ENCODE data around the gene RNF149. TPM values are rescaled to one million over a fixed set of nuclear protein-coding genes. Genes with fewer than 3 reads are reported as not detected.
A peak's percentile ranks its signal among the peaks of the same experiment; 100 is the strongest.

RNF149 gene
- total RNA-seq, 1 donor from 2014 or later = 35.0 TPM

DNA sequence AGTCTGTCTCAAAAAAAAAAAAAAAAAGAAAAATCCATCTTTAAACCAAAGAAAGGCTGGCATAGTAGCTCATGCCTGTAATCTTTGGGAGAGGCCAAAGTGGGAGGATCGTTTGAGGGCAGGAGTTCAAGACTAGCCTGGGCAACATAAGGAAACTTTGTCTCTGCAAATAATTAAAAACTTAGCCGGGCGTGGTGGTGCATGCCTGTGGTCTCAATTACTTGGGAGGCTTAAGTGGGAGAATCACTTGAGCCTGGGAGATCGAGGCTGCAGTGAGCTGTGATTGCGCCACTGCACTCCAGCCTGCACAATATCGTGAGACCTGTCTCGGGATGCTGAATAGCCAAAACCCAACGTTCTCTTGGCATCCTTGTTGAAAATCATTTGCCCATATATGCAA, 49.7 kb downstream of the RNF149 start:
- Mint-ChIP-seq H3K36me3 (peaks cover 32% of the 10 kb centered on the region), H3K4me3 (no peak overlapping the region), H3K27me3 (ENCODE audit: insufficient read depth, low read depth) (peaks cover 2% of the 10 kb centered on the region), H3K27ac (no peak overlapping the region), H3K9me3 (peaks cover 2% of the 10 kb centered on the region), H3K4me1 (peaks cover 10% of the 10 kb centered on the region)
- H3K79me2 ChIP-seq (ENCODE audit: low read depth) = peaks cover 34% of the 10 kb centered on the region
- H3K9me3 ChIP-seq (ENCODE audit: low read depth) = no peaks in the 10 kb centered on the region
- no peak overlapping the region for H2AFZ ChIP-seq (replicated peaks)
- no peaks in the 10 kb centered on the region for H3K36me3 ChIP-seq
- peaks cover 12% of the 10 kb centered on the region for H4K20me1 ChIP-seq (ENCODE audit: low read depth)
- H3K27ac ChIP-seq = no peak overlapping the region
- TF ChIP-seq EZH2 (IDR thresholded peaks at IDR 0.05) (no peak), EZH2phosphoT487 (IDR thresholded peaks at IDR 0.05) (no peak)
- TF ChIP-seq, protein P1, sequence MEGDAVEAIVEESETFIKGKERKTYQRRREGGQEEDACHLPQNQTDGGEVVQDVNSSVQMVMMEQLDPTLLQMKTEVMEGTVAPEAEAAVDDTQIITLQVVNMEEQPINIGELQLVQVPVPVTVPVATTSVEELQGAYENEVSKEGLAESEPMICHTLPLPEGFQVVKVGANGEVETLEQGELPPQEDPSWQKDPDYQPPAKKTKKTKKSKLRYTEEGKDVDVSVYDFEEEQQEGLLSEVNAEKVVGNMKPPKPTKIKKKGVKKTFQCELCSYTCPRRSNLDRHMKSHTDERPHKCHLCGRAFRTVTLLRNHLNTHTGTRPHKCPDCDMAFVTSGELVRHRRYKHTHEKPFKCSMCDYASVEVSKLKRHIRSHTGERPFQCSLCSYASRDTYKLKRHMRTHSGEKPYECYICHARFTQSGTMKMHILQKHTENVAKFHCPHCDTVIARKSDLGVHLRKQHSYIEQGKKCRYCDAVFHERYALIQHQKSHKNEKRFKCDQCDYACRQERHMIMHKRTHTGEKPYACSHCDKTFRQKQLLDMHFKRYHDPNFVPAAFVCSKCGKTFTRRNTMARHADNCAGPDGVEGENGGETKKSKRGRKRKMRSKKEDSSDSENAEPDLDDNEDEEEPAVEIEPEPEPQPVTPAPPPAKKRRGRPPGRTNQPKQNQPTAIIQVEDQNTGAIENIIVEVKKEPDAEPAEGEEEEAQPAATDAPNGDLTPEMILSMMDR (IDR thresholded peaks at IDR 0.05) = no peak
- H3K9ac ChIP-seq = no peak overlapping the region
- H3K4me1 ChIP-seq = peaks cover 5% of the 10 kb centered on the region
- no peak for DNase-seq (ENCODE audit: low spot score)
- H3F3A ChIP-seq (ENCODE audit: low read depth) = no peaks in the 10 kb centered on the region
- H3K4me3 ChIP-seq = no peak overlapping the region
- H3K27me3 ChIP-seq = no peaks in the 10 kb centered on the region
- H3K4me2 ChIP-seq = no peak overlapping the region

DNA sequence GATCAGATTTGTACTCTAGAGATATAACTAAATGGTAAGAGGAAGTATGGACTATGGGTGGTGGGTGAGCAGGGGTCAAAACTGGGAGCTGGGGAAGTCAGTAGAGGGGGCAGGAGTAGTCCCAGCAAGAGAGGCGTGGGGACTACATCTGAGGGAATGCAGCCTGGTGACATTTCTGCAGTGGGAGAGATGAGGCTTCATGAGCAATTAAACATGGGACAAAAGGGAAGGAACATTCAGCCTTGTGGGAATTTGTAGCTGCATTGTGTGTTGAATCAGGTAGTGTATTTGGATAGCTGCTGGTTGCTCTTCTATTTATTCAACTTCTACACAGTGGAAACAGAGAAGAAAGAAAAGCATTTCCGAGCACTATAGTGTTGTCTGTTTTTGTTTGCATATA, 52.2 kb downstream of the RNF149 start:
- DNase-seq (ENCODE audit: low spot score) = no peak
- no peak overlapping the region for H3K4me2 ChIP-seq
- H3K4me3 ChIP-seq = no peak overlapping the region
- H3F3A ChIP-seq (ENCODE audit: low read depth) = peaks cover 13% of the 10 kb centered on the region
- H3K9ac ChIP-seq = no peak overlapping the region
- peaks cover 42% of the 10 kb centered on the region for H3K79me2 ChIP-seq (ENCODE audit: low read depth)
- H2AFZ ChIP-seq (replicated peaks) = no peak overlapping the region
- Mint-ChIP-seq H3K4me3 (peak overlapping the region; percentile 60), H3K4me1 (peaks cover 20% of the 10 kb centered on the region), H3K27ac (no peak overlapping the region), H3K36me3 (peaks cover 23% of the 10 kb centered on the region), H3K27me3 (ENCODE audit: insufficient read depth, low read depth) (peaks cover 4% of the 10 kb centered on the region), H3K9me3 (peaks cover 2% of the 10 kb centered on the region)
- H3K27me3 ChIP-seq = no peaks in the 10 kb centered on the region
- no peaks in the 10 kb centered on the region for H3K9me3 ChIP-seq (ENCODE audit: low read depth)
- peaks cover 17% of the 10 kb centered on the region for H3K4me1 ChIP-seq
- no peak for TF ChIP-seq EZH2 (IDR thresholded peaks at IDR 0.05)
- TF ChIP-seq, protein P1 (IDR thresholded peaks at IDR 0.05) = no peak
- TF ChIP-seq EZH2phosphoT487 (IDR thresholded peaks at IDR 0.05) = no peak
- no peak overlapping the region for H3K27ac ChIP-seq
- peaks cover 17% of the 10 kb centered on the region for H4K20me1 ChIP-seq (ENCODE audit: low read depth)
- H3K36me3 ChIP-seq = no peaks in the 10 kb centered on the region

DNA sequence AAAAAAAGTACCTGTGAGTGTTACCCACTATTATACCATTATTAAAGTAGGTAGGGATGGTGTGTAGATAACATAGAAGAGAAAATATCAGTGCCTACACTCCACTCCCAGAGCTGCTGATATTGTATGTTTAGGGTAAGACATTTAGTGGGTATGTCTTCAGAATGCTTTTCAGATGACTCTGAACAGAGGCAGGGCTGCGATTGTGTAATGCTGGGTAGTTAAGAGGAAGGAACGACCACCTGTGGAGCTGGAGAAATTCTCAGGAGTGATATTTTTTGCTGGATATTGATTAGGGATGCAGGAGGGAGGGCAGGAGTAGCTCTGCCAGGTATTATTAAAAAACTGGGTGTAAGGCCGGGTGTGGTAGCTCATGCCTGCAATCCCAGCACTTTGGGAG, 53.0 kb downstream of the RNF149 start:
- H3K79me2 ChIP-seq (ENCODE audit: low read depth) = peaks cover 42% of the 10 kb centered on the region
- no peaks in the 10 kb centered on the region for H3K36me3 ChIP-seq
- peaks cover 13% of the 10 kb centered on the region for H3F3A ChIP-seq (ENCODE audit: low read depth)
- H3K9me3 ChIP-seq (ENCODE audit: low read depth) = no peaks in the 10 kb centered on the region
- no peaks in the 10 kb centered on the region for H3K27me3 ChIP-seq
- no peak overlapping the region for H3K4me3 ChIP-seq
- TF ChIP-seq EZH2 (IDR thresholded peaks at IDR 0.05) = no peak
- TF ChIP-seq EZH2phosphoT487 (IDR thresholded peaks at IDR 0.05) = no peak
- TF ChIP-seq, protein P1 (IDR thresholded peaks at IDR 0.05) = no peak
- H3K4me1 Mint-ChIP-seq = peaks cover 25% of the 10 kb centered on the region
- H3K4me3 Mint-ChIP-seq = peak overlapping the region; percentile 7
- peaks cover 5% of the 10 kb centered on the region for H3K27me3 Mint-ChIP-seq (ENCODE audit: insufficient read depth, low read depth)
- peaks cover 17% of the 10 kb centered on the region for H4K20me1 ChIP-seq (ENCODE audit: low read depth)
- H3K27ac ChIP-seq = no peak overlapping the region
- no peak overlapping the region for H3K9ac ChIP-seq
- H3K9me3 Mint-ChIP-seq = peaks cover 2% of the 10 kb centered on the region
- H2AFZ ChIP-seq (replicated peaks) = no peak overlapping the region
- H3K4me1 ChIP-seq = peaks cover 17% of the 10 kb centered on the region
- peaks cover 23% of the 10 kb centered on the region for H3K36me3 Mint-ChIP-seq
- DNase-seq (ENCODE audit: low spot score) = no peak
- no peak overlapping the region for H3K27ac Mint-ChIP-seq
- no peak overlapping the region for H3K4me2 ChIP-seq
